CD4-positive, alpha-beta T cell treated with Interleukin-12 subunit alpha and Interleukin-12 subunit beta, for 1 hour (primary cell): Measurements from ENCODE around the gene NSUN2.

Source experiments
- DNase-seq: peaks from one replicate; pipeline ENCODE4 v3.0.0-alpha.2; 2020

The NSUN2 gene

GRCh38 chr5:6602441-6602840 lies 30.4 kb downstream of the NSUN2 start:
- no peak for DNase-seq

- DNase-seq: no peak
Measured at GRCh38 chr5:6601816-6602215, 31.0 kb downstream of the NSUN2 start.

GRCh38 chr5:6601271-6601670 lies 31.6 kb downstream of the NSUN2 start:
- no peak for DNase-seq

- no peak for DNase-seq
Measured at GRCh38 chr5:6599739-6600138, 33.1 kb downstream of the NSUN2 start.

- DNase-seq: no peak
Measured at GRCh38 chr5:6598351-6598900, 34.4 kb downstream of the NSUN2 start.

GRCh38 chr5:6597557-6597956 lies 35.3 kb downstream of the NSUN2 start:
- DNase-seq: no peak

- no peak for DNase-seq
Measured at GRCh38 chr5:6596388-6596787, 36.5 kb downstream of the NSUN2 start.

- DNase-seq: no peak
Measured at GRCh38 chr5:6595405-6595804, 37.4 kb downstream of the NSUN2 start.

GRCh38 chr5:6594066-6594465 lies 38.8 kb downstream of the NSUN2 start:
- no peak for DNase-seq

- no peak for DNase-seq
Measured at GRCh38 chr5:6593148-6594016, 39.5 kb downstream of the NSUN2 start.

GRCh38 chr5:6592601-6593000 lies 40.2 kb downstream of the NSUN2 start:
- no peak for DNase-seq

- no peak for DNase-seq
Measured at GRCh38 chr5:6591671-6592288, 41.1 kb downstream of the NSUN2 start.

GRCh38 chr5:6590581-6590980 lies 42.3 kb downstream of the NSUN2 start:
- no peak for DNase-seq

- DNase-seq: no peak
Measured at GRCh38 chr5:6587171-6587570, 45.7 kb downstream of the NSUN2 start.

GRCh38 chr5:6586647-6587042 lies 46.2 kb downstream of the NSUN2 start:
- no peak for DNase-seq

GRCh38 chr5:6585939-6586646 lies 46.8 kb downstream of the NSUN2 start:
- no peak for DNase-seq

- DNase-seq: no peak
Measured at GRCh38 chr5:6585168-6585567, 47.7 kb downstream of the NSUN2 start.

GRCh38 chr5:6584727-6585126 lies 48.1 kb downstream of the NSUN2 start:
- DNase-seq: no peak

- DNase-seq: no peak
Measured at GRCh38 chr5:6584101-6584645, 48.7 kb downstream of the NSUN2 start.

GRCh38 chr5:6583049-6583880 lies 49.6 kb downstream of the NSUN2 start:
- DNase-seq: no peak

- DNase-seq: no peak
Measured at GRCh38 chr5:6582507-6583048, 50.3 kb downstream of the NSUN2 start.
